A549 (cell line): ENCODE data around the gene OR3A2. TPM values are rescaled to one million over a fixed set of nuclear protein-coding genes. Genes with fewer than 3 reads are reported as not detected.

Experiments
- ATAC-seq, 2 experiments: fragments of 200-7000 bp in 1 of 2; fragments of >200 bp in 1 of 2; cut with Nextera tagmentation in 1 of 2; cut with Tn5 transposase in 1 of 2; 3 replicates each; pipeline versions ENCODE4 v1.8.0 to v1.9.1; 2018 to 2020; ENCODE audit warnings: mild to moderate bottlenecking in 1 of 2, moderate library complexity in 1 of 2
- CTCF ChIA-PET: fragments of 300-600 bp; sonication (Branson Sonifier 250); formaldehyde crosslinking; extraction: SDS; loops from one replicate; lab custom pipeline; 2021; ENCODE audit warnings: antibody characterized with exemption, inconsistent platforms; lab: Yijun Ruan, JAX
- POLR2A ChIA-PET: fragments of 350-600 bp; formaldehyde crosslinking; extraction: SDS; loops from one replicate; lab custom pipeline; 2021; ENCODE audit warnings: antibody characterized with exemption, inconsistent platforms; lab: Yijun Ruan, JAX
- DNase-seq, 2 experiments: peaks; one replicate each; pipeline versions ENCODE4 v3.0.0 to v3.0.0-alpha.2; 2011 to 2016; ENCODE audit warnings: low read depth in 1 of 2, low spot score in 1 of 2
- FAIRE-seq: peaks from 2 replicates; lab custom pipeline; 2011; peaks lifted over from hg19 to GRCh38; lab: Jason Lieb, UNC
- H3K27ac ChIP-seq, 2 experiments: fragments of >200 bp; sonication (Bioruptor Twin); formaldehyde crosslinking; 3 replicates each; pipeline ENCODE4 v1.5.1; 2016 to 2017
- H3K4me1 ChIP-seq: fragments of >200 bp; sonication (Bioruptor Twin); formaldehyde crosslinking; 3 replicates; pipeline ENCODE4 v1.6.1; 2016
- H3K4me2 ChIP-seq: fragments of >200 bp; sonication (Bioruptor Twin); formaldehyde crosslinking; 3 replicates; pipeline ENCODE4 v1.6.1; 2016
- H3K4me3 ChIP-seq: fragments of >200 bp; sonication (Bioruptor Twin); formaldehyde crosslinking; 3 replicates; pipeline ENCODE4 v1.5.1; 2016
- H3K9me3 ChIP-seq: fragments of >200 bp; sonication (Bioruptor Twin); formaldehyde crosslinking; 3 replicates; pipeline ENCODE4 v1.6.1; 2016
- BHLHE40 ChIP-seq: IDR thresholded peaks from 2 replicates; pipeline ENCODE4 v1.6.1; 2012; ENCODE audit warnings: low read depth, low read length, inconsistent platforms
- EHF ChIP-seq: fragments of 250-450 bp; sonication (Bioruptor Pico); IDR thresholded peaks from 2 replicates; pipeline ENCODE4 v1.5.0; 2020; ENCODE audit warnings: mild to moderate bottlenecking
- EP300 ChIP-seq, 2 experiments: fragments of >200 bp; sonication (Bioruptor Twin); formaldehyde crosslinking; IDR thresholded peaks; 2 replicates in 1 of 2; 3 replicates in 1 of 2; pipeline ENCODE4 v1.6.1; 2016 to 2017
- FOSB ChIP-seq: fragments of 250-450 bp; sonication (Bioruptor Pico); IDR thresholded peaks from 2 replicates; pipeline ENCODE4 v1.5.0; 2020; ENCODE audit warnings: mild to moderate bottlenecking, moderate library complexity
- GATA3 ChIP-seq: IDR thresholded peaks from 2 replicates; pipeline ENCODE4 v1.6.1; 2012; ENCODE audit warnings: borderline replicate concordance
- HDAC2 ChIP-seq: fragments of 200-600 bp; sonication (generic); IDR thresholded peaks from 2 replicates; pipeline ENCODE4 v1.6.1; 2016
- HOXA7 ChIP-seq: fragments of 250-450 bp; sonication (Bioruptor Pico); IDR thresholded peaks from 2 replicates; pipeline ENCODE4 v1.5.0; 2020; ENCODE audit warnings: mild to moderate bottlenecking, moderate library complexity
- HOXB5 ChIP-seq: fragments of 250-450 bp; sonication (Bioruptor Pico); IDR thresholded peaks from 2 replicates; pipeline ENCODE4 v1.5.0; 2020; ENCODE audit warnings: mild to moderate bottlenecking, moderate library complexity
- KDM1A ChIP-seq: fragments of 200-600 bp; sonication (generic); IDR thresholded peaks from 2 replicates; pipeline ENCODE4 v1.6.1; 2016; ENCODE audit warnings: low read depth, mild to moderate bottlenecking
- MYC ChIP-seq: IDR thresholded peaks from 2 replicates; pipeline ENCODE4 v1.6.1; 2012; ENCODE audit warnings: mild to moderate bottlenecking, inconsistent platforms, low read length, improper control_type of control experiment, borderline replicate concordance
- NPAS2 ChIP-seq: fragments of 250-450 bp; sonication (Bioruptor Pico); IDR thresholded peaks from 2 replicates; pipeline ENCODE4 v1.8.0; 2022; ENCODE audit warnings: mild to moderate bottlenecking, moderate library complexity, borderline replicate concordance
- POLR2A ChIP-seq: IDR thresholded peaks from 2 replicates; pipeline ENCODE4 v1.6.1; 2012; ENCODE audit warnings: mild to moderate bottlenecking, low read length
- POLR2AphosphoS2 ChIP-seq: conservative IDR thresholded peaks from 2 replicates; pipeline ENCODE4 v1.6.1; 2012; ENCODE audit warnings: low read length, improper control_type of control experiment, inconsistent platforms
- RARB ChIP-seq: fragments of 250-450 bp; sonication (Bioruptor Pico); IDR thresholded peaks from 2 replicates; pipeline ENCODE4 v1.8.0; 2021; ENCODE audit warnings: mild to moderate bottlenecking, moderate library complexity
- TFCP2L1 ChIP-seq: fragments of 250-450 bp; sonication (Bioruptor Pico); IDR thresholded peaks from 2 replicates; pipeline ENCODE4 v1.5.0; 2021; ENCODE audit warnings: mild to moderate bottlenecking
- WGBS: methylation state at CpG from one replicate; pipeline ENCODE4 v1.1.6; 2017; ENCODE audit errors: missing lambda C conversion rate; 5-methylcytosine and 5-hydroxymethylcytosine counted together
- polyA plus RNA-seq, 4 experiments: library from polyadenylated mRNA; depleted of rRNA in 3 of 4; stranded (reverse); fragments of >200 nt; fragmentation: RNase III in 1 of 4; extraction: RNeasy Plus Mini Kit Qiagen cat#74134 plus additional on column Dnase treatment in 1 of 4; gene quantifications; 2 replicates in 3 of 4; 3 replicates in 1 of 4; pipeline ENCODE4 v1.2.3, GENCODE V29; 2011 to 2017
- TF ChIP-seq, protein P1 (sequence below): IDR thresholded peaks from 2 replicates; pipeline ENCODE4 v1.6.1; 2012; ENCODE audit warnings: low read depth, borderline replicate concordance
- TF ChIP-seq, protein P2 (sequence below): fragments of >200 bp; sonication (Bioruptor Twin); formaldehyde crosslinking; IDR thresholded peaks from 2 replicates; pipeline ENCODE4 v1.6.1; 2016
- TF ChIP-seq, protein P3 (sequence below): fragments of >200 bp; sonication (Bioruptor Twin); formaldehyde crosslinking; IDR thresholded peaks from 3 replicates; pipeline ENCODE4 v1.5.1; 2016
- TF ChIP-seq, protein P4 (sequence below): fragments of 450-650 bp; IDR thresholded peaks from 2 replicates; pipeline ENCODE4 v1.6.1; 2014; ENCODE audit warnings: antibody characterized with exemption
- TF ChIP-seq, protein P5 (sequence below): fragments of >200 bp; sonication (Bioruptor Twin); formaldehyde crosslinking; IDR thresholded peaks from 3 replicates; pipeline ENCODE4 v1.6.1; 2016

The OR3A2 gene
- polyA plus RNA-seq, 2 of the 4 experiments (the other 2 are of a cell fraction): not detected

DNA sequence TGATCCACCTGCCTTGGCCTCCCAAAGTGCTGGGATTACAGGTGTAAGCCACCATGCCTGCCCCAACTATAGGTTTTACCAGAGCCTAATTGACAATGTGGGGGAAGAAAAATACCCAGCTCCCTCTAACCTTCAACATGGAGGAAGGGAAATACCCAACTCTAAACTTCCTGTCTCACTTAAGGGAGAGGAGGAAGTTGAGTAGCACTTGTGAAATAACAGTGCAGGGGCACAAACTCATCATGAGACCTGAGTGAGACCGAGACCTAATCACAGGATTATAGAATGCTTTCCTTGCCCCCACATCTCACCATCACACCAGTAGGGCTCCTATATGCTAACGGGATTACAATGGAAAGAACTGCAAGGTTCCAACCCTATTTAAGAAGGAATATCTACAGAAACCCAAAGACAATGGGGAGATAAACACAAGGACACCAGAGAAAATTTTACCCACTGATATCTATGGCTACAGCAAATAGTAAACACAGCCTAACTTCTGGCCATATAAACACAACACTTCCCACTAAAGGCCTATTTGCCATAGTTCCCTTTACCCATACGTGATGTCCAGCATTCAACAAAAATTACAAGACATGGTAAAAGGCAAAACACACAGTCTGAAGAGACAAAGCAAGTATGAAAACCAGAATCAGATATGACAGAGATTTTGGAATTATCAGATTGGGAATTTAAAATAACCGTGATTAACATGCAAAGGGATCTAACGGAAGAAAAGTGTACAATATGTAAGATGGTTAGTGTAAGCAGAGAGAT lies 114.8 kb downstream of the OR3A2 start:
- FAIRE-seq: no peak
- TF ChIP-seq, protein P1, sequence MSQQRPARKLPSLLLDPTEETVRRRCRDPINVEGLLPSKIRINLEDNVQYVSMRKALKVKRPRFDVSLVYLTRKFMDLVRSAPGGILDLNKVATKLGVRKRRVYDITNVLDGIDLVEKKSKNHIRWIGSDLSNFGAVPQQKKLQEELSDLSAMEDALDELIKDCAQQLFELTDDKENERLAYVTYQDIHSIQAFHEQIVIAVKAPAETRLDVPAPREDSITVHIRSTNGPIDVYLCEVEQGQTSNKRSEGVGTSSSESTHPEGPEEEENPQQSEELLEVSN: no peak
- no peak for TF ChIP-seq GATA3
- TF ChIP-seq HOXA7 (CRISPR knock-in tag): no peak
- no peak for TF ChIP-seq POLR2AphosphoS2
- TF ChIP-seq HOXB5 (CRISPR knock-in tag): no peak
- no peak for TF ChIP-seq RARB
- WGBS: 9% methylated on average over 5 of the region's 5 CpGs
- no peak overlapping the region for H3K4me3 ChIP-seq
- no peaks in the 10 kb centered on the region for H3K4me1 ChIP-seq
- H3K4me2 ChIP-seq: no peak overlapping the region
- ChIA-PET POLR2A (no interaction called here), CTCF (no interaction called here)
- no peak for ATAC-seq
- H3K9me3 ChIP-seq: peaks cover 13% of the 10 kb centered on the region; the same call in 2 of the 3 replicates
- no peak for DNase-seq
- H3K27ac ChIP-seq: no peak overlapping the region

DNA sequence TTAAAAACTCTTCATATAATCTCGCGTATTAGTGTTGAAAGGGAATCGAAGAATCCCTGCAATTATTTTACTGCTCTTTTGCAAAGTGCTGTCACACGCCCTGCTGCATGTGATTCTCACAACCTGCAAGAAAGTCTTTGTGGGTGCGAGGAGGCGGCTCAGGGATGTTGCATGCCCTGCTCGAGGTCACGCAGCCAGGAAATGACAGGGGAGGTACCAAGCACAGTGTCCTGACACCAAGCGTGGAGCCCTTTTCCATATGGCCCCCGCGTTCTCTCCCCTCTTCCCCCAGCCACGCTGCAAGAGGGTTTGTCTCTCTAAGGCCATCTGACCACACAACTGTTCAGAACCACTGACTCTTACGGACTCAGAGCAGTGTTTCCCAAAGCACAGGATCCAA lies 125.5 kb downstream of the OR3A2 start:
- POLR2A ChIA-PET: no interaction called here

More for the DNA sequence above, 125.5 kb downstream of the OR3A2 start:
- 25% methylated on average over 13 of the region's 13 CpGs for WGBS
- H3K4me3 ChIP-seq: no peak overlapping the region
- CTCF ChIA-PET: no interaction called here
- no peak overlapping the region for H3K27ac ChIP-seq
- ATAC-seq (no peak), FAIRE-seq (no peak), DNase-seq (no peak)
- H3K4me1 ChIP-seq: no peaks in the 10 kb centered on the region
- no peaks in the 10 kb centered on the region; the same call in 2 of the 3 replicates for H3K9me3 ChIP-seq
- TF ChIP-seq FOSB (CRISPR knock-in tag) (no peak), POLR2A (no peak), EHF (CRISPR knock-in tag) (no peak), EP300 (IDR thresholded peaks at IDR 0.05) (no peak), HDAC2 (no peak), NPAS2 (no peak), MYC (no peak), BHLHE40 (no peak), KDM1A (no peak), TFCP2L1 (CRISPR knock-in tag) (no peak)
- TF ChIP-seq, protein P2, sequence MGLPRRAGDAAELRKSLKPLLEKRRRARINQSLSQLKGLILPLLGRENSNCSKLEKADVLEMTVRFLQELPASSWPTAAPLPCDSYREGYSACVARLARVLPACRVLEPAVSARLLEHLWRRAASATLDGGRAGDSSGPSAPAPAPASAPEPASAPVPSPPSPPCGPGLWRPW: no peak
- TF ChIP-seq, protein P3, sequence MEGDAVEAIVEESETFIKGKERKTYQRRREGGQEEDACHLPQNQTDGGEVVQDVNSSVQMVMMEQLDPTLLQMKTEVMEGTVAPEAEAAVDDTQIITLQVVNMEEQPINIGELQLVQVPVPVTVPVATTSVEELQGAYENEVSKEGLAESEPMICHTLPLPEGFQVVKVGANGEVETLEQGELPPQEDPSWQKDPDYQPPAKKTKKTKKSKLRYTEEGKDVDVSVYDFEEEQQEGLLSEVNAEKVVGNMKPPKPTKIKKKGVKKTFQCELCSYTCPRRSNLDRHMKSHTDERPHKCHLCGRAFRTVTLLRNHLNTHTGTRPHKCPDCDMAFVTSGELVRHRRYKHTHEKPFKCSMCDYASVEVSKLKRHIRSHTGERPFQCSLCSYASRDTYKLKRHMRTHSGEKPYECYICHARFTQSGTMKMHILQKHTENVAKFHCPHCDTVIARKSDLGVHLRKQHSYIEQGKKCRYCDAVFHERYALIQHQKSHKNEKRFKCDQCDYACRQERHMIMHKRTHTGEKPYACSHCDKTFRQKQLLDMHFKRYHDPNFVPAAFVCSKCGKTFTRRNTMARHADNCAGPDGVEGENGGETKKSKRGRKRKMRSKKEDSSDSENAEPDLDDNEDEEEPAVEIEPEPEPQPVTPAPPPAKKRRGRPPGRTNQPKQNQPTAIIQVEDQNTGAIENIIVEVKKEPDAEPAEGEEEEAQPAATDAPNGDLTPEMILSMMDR: no peak
- TF ChIP-seq, protein P4, sequence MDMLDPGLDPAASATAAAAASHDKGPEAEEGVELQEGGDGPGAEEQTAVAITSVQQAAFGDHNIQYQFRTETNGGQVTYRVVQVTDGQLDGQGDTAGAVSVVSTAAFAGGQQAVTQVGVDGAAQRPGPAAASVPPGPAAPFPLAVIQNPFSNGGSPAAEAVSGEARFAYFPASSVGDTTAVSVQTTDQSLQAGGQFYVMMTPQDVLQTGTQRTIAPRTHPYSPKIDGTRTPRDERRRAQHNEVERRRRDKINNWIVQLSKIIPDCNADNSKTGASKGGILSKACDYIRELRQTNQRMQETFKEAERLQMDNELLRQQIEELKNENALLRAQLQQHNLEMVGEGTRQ: no peak
- TF ChIP-seq, protein P5, sequence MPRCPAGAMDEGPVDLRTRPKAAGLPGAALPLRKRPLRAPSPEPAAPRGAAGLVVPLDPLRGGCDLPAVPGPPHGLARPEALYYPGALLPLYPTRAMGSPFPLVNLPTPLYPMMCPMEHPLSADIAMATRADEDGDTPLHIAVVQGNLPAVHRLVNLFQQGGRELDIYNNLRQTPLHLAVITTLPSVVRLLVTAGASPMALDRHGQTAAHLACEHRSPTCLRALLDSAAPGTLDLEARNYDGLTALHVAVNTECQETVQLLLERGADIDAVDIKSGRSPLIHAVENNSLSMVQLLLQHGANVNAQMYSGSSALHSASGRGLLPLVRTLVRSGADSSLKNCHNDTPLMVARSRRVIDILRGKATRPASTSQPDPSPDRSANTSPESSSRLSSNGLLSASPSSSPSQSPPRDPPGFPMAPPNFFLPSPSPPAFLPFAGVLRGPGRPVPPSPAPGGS: no peak
- TF ChIP-seq, protein P1: no peak
- H3K4me2 ChIP-seq: no peak overlapping the region
